Stimulated activated CD4-positive, alpha-beta T cell treated with anti-CD3 and anti-CD28 coated beads, Interleukin-2, amount 100 ng/mL, for 4 hours (primary cell): ENCODE results near the gene MMP7.

Experiments
- DNase-seq: peaks from one replicate; pipeline ENCODE4 v3.0.0-alpha.2; 2020; ENCODE audit warnings: low read depth

Gene MMP7, protein sequence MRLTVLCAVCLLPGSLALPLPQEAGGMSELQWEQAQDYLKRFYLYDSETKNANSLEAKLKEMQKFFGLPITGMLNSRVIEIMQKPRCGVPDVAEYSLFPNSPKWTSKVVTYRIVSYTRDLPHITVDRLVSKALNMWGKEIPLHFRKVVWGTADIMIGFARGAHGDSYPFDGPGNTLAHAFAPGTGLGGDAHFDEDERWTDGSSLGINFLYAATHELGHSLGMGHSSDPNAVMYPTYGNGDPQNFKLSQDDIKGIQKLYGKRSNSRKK

DNA sequence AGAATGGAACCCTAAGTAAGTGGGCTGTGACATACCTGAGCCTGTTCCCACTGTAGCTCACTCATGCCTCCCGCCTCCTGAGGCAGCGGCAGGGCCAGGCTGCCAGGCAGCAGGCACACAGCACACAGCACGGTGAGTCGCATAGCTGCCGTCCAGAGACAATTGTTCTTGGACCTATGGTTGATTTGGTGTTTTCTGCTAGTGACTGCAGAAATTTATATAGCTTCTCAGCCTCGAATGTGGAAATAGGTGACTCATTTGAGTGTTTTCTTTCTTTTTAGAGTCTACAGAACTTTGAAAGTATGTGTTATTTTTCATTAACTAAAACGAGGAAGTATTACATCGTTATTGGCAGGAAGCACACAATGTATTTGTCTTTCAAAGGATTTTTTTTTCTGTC is at the start of gene MMP7:
Gene MMP7 (minus strand): TSS at position 190 of the 400 bp plus-strand sequence. CDS start 47 bp downstream, at position 143.
- DNase-seq = no peak

DNA sequence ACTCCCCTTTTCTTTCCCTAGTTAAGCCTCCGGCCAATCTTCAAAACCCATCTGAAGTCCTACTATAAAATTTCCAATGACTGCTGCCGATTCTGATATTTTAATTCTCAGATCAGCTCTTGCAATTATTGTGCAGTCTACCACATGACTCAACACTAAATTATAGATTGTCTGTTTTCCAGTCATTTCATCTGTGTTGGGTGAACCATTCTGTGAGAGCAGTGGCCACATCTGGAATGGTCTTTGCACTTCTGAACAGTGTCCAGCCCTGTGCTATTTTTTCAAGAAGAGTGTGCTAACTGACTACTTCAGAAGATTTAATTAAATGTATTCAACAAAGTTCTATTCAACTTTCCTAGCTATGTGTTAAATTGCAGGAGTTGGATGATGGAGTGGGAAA is 47.2 kb upstream of the MMP7 start:
- DNase-seq = no peak

GRCh38 chr11:102577182-102577581 is 46.6 kb upstream of the MMP7 start:
- no peak for DNase-seq

DNA sequence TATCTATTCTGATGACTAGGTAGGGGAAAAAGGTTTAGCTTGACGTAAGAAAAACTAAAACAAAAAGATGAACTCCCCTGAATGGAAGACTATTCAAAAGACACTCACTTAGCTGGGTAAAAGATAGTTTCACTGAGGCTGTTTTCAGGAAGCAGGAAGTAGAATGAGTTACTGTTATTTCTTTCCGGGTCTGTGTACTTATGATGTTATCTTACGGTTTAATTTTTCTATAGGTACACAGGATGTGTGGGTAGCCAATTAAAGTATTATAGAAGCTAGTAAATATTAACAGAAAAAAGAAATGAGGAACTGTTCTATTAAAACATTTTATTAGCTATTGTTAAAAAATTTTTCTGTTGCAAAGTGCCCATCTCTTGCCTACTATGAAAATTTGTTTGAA is 45.8 kb upstream of the MMP7 start:
- DNase-seq = no peak

GRCh38 chr11:102575012-102575411 is 44.5 kb upstream of the MMP7 start:
- no peak for DNase-seq

GRCh38 chr11:102573851-102574250 is 43.3 kb upstream of the MMP7 start:
- no peak for DNase-seq

DNA sequence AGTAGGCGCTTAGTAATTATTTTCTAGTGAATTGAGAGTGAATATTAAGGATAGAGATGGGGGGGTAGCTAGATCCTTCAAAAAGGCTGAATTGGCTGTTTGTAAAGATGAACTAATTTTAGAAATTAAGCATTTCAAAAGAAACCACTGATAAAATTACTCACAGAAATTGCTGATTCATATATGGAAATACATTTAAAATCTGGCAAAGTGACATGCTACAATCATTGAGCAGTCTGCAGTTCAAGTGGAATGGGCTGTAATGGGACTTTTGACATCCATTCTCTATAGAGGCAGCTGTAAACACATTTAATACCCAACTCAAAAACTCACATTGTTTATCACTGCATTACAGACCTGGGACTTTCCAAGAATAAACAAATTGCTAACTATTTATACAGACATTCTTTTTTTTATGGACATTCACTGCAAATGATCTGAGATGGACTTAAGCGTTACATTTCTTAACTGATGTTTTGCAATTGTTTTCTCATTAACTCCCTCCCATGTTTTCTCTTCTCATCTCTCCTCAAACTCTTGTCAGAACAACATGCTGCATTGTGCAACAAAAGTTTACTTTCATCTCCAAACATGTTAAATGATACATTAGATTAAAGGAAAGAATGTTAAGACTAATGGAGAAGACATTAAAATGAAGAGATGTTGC is 42.1 kb upstream of the MMP7 start:
- DNase-seq = no peak

- no peak for DNase-seq
These were observed 38.3 kb upstream of the MMP7 start for GRCh38 chr11:102568851-102569250.

DNA sequence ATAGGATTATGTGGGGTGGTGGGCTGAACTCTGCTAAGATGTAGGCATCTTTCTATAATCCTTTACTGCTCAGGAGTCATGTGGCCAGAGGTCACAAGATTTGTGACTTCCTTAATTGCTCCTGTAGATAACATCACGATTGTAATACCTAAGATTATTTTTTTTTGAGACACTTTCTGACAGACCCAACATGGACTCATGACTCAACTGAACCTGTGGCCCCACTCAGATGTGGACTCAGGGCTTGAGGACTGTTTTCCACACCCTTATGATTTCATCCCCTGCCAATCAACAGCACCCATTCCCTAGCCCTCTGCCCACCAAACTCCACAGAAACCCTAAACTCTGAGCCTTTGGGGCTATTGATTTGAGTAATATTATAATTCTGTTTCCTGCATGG is 35.6 kb upstream of the MMP7 start:
- no peak for DNase-seq

DNA sequence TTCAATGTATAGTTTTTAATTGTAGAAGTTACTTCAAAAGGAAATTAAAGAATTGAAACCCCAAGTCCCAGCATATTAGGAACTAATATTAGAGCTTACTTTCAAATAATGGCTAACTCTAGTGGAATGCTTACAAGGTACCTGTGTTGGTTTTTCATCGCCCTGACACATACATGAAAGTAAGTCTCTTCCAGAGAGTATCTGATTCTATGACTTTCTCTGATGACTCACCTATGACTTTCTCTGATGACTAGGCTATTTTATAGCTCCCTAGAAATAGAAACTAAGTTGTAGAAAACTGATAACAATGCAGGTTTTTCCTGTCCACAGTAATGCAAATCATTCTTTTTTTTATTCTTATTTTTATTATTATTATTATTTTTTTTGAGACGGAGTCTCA is 33.6 kb upstream of the MMP7 start:
- no peak for DNase-seq

DNA sequence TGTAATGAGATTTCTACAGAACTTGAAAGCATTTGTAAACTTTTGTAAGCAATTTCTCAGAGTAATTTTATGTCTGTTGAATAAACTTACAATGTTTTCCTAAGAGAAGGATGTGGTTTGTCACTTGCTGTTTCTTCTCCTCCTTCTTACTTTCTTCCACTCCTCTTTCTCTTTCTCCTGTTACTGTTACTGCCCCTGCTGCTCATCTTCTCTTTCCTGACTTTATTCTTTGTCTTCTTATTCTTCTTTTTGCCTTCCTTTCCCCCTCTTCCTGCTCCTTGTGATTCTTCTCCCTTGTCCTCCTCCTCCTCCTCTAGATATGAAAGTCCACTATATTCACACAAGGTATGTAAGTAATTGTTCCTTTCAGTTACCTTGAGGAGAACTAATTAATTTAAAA is 31.1 kb upstream of the MMP7 start:
- no peak for DNase-seq

- DNase-seq = no peak
These were observed 30.0 kb upstream of the MMP7 start for GRCh38 chr11:102560555-102561011.

DNA sequence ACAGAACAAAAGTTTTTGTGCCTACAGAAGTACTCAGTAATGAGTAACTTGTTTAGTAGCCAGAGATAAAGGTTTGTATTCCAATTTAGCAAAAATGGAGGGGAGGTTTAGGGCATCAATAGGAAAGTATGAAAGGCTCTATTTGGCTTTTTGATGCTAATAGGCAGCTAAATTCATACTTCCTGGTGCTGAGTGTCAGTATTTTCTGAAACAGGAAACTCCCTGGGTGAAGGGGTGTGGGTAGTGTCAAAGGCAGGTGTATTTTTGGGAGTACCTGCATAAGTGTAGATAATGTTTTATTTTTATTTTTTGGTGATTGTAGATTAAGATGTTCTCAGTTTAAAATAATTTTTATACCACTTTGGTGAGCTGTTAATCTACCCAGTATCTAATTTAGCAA is 29.3 kb upstream of the MMP7 start:
- no peak for DNase-seq

DNA sequence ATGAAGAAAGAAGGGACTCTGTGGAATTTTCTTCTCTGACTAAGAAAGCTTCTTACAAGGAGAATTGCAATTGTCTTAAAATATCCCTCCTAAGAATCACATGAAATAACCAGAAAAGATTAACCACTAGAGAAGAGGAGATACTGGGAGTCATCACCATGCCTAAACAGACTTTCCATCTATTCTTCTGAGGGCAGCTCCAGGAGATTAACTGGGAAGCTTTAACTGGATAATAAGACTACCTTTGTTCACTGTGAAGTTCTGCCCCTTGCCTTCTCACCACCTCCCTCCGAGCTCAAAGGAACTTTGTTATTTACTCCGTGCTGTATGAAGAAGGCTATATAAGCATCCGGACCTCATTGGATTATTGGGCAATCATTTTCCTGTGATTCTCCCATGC is 24.5 kb upstream of the MMP7 start:
- DNase-seq = no peak

- no peak for DNase-seq
These were observed 23.3 kb upstream of the MMP7 start for GRCh38 chr11:102553835-102554282.

DNA sequence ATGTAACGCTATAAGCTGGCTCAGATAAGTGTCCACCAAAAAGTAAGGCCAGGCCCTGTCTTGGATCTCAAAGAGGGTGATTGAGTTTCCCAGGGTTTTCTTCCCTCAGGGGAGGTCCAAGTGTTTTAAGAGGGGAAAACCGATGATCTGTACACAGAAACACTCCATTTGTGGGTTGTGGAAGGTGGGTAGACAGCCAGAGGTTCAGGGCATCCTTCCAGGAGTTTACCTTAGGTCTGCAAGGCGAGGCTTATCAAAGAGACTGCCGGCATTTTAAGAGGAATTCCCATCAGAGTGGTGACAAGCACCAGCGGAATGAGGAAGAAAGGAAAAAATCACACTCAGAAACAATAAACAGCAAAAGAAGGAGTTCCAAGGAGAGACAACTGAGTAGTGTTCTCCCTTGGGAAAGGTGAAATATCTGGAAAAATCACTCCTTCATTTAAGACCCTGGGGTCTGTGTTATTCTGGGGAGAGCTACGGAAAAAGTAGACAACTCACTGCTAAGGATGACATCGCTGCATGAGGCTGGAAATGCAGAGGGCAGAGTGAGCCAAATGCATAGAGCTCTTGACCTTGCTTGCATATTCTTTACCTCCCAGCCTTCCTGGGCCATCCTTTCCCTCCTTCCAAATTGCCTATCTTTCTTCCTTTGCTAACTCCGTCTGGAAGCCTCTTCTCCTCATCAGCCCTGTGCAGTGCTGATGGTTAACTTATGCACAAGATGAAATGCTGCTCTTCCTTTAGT is 22.1 kb upstream of the MMP7 start:
- no peak for DNase-seq

DNA sequence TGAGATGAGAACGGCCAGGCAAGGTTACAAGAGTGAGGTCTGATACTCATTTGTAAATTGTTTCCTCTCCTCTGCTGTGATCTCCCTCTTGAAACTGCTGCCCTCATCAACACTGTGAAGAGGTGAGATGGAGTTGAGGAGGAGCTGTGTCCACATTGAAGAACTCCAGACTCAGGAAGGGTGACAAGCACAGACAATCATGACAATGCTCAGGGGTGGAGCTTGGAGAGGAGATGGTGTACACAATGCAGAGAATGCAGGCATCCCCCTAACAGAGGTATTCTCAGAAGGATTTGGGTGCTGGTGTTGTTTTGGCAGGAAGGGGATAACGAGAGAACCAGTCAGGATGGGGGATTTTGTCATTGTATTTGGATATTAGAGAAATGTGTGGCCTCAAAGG is 21.5 kb upstream of the MMP7 start:
- DNase-seq = no peak

- no peak for DNase-seq
These were observed 20.7 kb upstream of the MMP7 start for GRCh38 chr11:102551169-102551781.

DNA sequence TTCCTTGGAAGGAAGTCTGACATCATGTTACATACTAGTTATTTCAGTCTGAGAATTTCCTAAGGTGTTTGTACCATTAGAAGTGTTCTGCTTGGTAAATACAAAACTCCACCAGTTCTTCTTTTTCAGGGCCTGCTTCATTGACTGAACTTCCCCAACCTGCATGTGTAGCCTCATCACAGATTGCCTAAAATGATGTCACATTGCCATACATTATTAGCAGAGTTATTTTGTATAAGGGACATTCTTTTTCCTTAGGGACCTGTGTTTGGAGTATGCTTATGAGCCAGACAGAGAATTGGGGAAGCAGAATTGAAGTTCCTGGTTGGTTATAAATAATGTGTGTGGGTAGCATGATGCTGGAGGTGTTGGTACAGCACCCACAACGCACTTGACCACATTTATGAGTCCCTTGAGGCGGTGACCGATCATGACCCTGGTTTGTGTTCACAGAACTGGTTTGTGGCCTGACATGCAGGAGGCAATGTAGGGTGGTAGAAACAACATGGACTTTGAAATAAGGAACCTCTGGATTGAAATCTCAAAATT is 16.4 kb upstream of the MMP7 start:
- DNase-seq = no peak

- no peak for DNase-seq
These were observed 15.9 kb upstream of the MMP7 start for GRCh38 chr11:102546427-102546826.

- DNase-seq = no peak
These were observed 15.2 kb upstream of the MMP7 start for GRCh38 chr11:102545701-102546100.

DNA sequence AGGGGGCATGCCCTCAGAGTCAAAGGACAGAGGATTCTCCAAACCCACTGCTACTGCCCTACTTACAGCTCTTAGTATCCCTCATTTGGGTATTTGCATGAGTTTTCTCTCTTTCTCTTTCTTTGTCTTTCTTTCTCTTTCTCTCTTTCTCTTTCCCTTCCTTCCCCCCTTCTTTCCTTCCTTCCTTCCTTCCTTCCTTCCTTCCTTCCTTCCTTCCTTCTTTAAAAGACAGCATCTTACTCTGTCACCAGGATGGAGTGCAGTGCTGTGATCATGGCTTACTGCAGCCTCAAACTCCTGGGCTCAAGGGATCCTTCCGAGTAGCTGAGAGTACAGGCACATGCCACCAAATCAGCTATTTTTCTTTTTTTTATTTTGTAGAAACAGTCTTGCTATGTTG is 14.0 kb upstream of the MMP7 start:
- no peak for DNase-seq
